Measurements from ENCODE around the gene ABCB10.

The ABCB10 gene

DNA sequence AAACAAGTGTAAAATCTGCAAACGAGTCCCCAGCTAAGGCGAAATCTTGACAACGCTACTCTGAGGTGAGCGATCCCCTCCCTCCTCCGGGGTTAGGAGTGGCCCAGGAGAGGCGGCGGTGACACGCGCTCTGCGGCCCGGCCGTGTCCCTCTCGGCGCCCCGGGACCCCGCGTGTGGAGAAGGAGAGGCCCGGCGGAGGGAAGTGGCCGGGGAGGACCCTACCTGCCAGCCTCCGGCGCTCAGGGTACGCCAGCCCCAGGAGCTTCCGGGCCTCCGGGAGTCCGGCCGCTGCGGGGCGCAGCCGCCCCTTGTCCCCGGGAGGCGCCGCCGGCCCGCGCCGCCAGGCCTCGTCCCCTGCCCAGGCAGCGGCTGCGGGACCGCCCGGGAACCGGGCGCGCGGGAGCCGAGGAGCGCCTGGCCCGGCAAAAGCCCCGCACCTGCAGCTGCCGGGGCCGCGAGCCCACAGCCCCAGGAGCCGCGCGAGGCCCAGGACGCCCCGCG is 543 bp downstream of the ABCB10 start:
- TF ChIP-seq ZNF274 (IDR thresholded peaks at IDR 0.05; ENCODE audit: low read depth, low read length), result no peak
- H3K4me3 ChIP-seq (ENCODE audit: low read length), result peak overlapping the region; percentile 89

DNA sequence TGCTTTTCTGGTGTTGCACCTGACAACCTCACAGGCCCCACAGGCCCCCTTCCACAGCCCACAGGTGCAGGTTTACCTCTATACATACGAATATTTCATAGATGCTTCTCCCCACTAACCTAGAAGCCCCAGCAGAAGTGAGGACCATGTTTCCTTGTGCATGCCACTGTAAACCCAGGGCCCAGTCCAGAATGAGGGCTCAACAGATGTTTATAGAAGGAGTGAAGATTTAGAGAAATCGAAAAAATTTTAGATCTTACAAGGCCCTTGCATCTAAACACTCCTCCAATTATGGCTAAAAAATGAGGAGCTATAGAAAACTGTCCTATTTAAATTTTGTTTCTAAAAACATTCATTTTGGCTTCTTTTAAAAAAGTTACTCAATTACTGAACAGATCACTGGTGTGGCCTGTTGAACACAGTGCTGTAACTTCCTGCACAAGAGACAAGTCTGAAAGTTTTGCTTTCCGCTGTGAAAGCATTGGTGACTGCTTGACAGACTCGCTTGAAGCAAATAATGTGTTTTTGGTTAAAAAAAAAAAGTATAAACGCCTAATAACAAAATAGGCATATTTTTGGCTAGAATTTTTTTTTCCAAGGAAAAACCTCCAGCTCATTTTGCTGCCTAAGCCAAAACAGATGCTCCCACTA is 1.2 kb downstream of the ABCB10 start:
- no peak for TF ChIP-seq ZNF274 (IDR thresholded peaks at IDR 0.05; ENCODE audit: low read depth, low read length)
- H3K4me3 ChIP-seq (ENCODE audit: low read length), result peak overlapping the region; percentile 89

DNA sequence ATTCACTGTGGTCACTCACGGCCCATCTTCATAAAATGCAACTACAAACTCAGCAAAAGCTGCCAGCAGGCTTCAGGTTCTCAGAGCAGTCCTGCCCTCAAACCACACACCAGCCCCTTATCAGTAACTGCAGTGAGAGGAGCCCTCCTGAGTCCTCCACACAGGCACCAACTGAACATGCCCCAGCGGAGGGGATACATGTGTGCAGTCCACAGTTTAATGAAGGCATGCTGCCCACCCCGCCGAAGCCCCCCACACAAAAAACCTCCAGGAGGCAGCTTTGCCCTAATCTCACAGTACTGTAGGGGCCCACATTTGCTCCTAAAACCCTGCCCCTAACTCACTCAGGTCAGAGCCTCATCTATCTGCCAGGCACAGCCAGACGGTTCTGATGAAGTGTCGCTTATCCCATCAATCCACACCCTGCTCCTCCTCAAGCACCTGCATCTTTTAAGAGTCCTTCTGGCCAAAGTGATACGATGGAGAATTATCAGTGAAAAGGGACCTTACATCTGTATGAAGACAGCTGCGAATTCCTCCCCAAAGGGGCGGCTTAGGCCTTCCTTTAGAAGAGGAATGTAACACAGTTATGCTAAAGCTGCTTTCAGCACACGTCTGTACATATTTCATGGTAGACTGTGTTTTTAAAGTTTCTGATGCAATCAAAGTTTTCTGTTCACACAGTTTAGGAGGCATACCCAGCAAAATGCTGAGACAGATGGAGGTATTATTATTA is 3.5 kb downstream of the ABCB10 start:
- no peak overlapping the region for H3K4me3 ChIP-seq (ENCODE audit: low read length)
- TF ChIP-seq ZNF274 (IDR thresholded peaks at IDR 0.05; ENCODE audit: low read depth, low read length), result no peak

GRCh38 chr1:229553621-229554130 is 4.8 kb downstream of the ABCB10 start:
- no peak for TF ChIP-seq ZNF274 (IDR thresholded peaks at IDR 0.05; ENCODE audit: low read depth, low read length)
- no peak overlapping the region for H3K4me3 ChIP-seq (ENCODE audit: low read length)

GRCh38 chr1:229552732-229553131 is 5.8 kb downstream of the ABCB10 start:
- TF ChIP-seq ZNF274 (IDR thresholded peaks at IDR 0.05; ENCODE audit: low read depth, low read length), result no peak
- no peak overlapping the region for H3K4me3 ChIP-seq (ENCODE audit: low read length)

GRCh38 chr1:229550812-229551567 is 7.5 kb downstream of the ABCB10 start:
- H3K4me3 ChIP-seq (ENCODE audit: low read length), result no peak overlapping the region
- TF ChIP-seq ZNF274 (IDR thresholded peaks at IDR 0.05; ENCODE audit: low read depth, low read length), result no peak

DNA sequence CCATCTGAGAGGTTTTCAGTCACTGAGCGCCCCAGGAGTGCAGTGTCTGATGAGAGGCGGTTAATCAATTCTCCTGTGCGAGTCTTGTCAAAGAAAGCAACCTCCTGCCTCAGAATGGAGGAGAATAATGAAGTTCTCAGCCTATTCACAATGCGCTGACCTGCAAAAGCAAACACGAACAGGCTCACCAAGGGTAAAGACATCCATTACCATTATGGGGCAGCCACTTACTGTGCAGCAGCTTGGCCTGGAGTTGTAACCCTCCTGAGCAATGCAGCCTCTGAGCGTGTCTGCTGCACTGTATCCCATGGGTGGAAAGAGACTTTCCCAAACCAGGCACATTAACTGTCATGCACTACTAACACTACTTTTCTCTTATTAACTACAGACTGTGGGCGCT is 11.0 kb downstream of the ABCB10 start:
- no peak overlapping the region for H3K4me3 ChIP-seq (ENCODE audit: low read length)
- no peak for TF ChIP-seq ZNF274 (IDR thresholded peaks at IDR 0.05; ENCODE audit: low read depth, low read length)

- TF ChIP-seq ZNF274 (IDR thresholded peaks at IDR 0.05; ENCODE audit: low read depth, low read length), result no peak
- no peak overlapping the region for H3K4me3 ChIP-seq (ENCODE audit: low read length)
Measured at GRCh38 chr1:229544587-229544986, 13.9 kb downstream of the ABCB10 start.

- H3K4me3 ChIP-seq (ENCODE audit: low read length), result no peak overlapping the region
- no peak for TF ChIP-seq ZNF274 (IDR thresholded peaks at IDR 0.05; ENCODE audit: low read depth, low read length)
Measured at GRCh38 chr1:229539863-229540506, 18.5 kb downstream of the ABCB10 start.

GRCh38 chr1:229538945-229539344 is 19.6 kb downstream of the ABCB10 start:
- no peak for TF ChIP-seq ZNF274 (IDR thresholded peaks at IDR 0.05; ENCODE audit: low read depth, low read length)
- H3K4me3 ChIP-seq (ENCODE audit: low read length), result no peak overlapping the region

GRCh38 chr1:229537894-229538293 is 20.6 kb downstream of the ABCB10 start:
- H3K4me3 ChIP-seq (ENCODE audit: low read length), result no peak overlapping the region
- TF ChIP-seq ZNF274 (IDR thresholded peaks at IDR 0.05; ENCODE audit: low read depth, low read length), result no peak

- no peak overlapping the region for H3K4me3 ChIP-seq (ENCODE audit: low read length)
- TF ChIP-seq ZNF274 (IDR thresholded peaks at IDR 0.05; ENCODE audit: low read depth, low read length), result no peak
Measured at GRCh38 chr1:229536982-229537381, 21.5 kb downstream of the ABCB10 start.

DNA sequence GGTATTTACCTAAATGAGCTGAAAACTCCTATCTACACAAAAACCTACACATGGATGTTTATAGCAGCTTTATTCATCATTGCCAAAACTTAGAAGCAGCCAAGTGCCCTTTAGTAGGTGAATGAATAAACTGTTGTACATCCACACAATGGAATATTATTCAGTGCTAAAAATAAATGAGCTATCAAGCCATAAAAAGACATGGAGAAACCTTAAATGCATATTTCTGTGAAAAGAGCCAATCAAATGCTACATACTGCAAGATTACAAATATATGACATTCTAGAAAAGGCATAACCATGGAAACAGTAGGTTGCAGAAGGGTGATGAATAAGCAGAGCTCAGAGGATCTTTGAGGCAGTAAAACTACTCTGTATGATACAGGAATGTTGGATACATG is 23.3 kb downstream of the ABCB10 start:
- TF ChIP-seq ZNF274 (IDR thresholded peaks at IDR 0.05; ENCODE audit: low read depth, low read length), result no peak
- no peak overlapping the region for H3K4me3 ChIP-seq (ENCODE audit: low read length)

- H3K4me3 ChIP-seq (ENCODE audit: low read length), result no peak overlapping the region
- no peak for TF ChIP-seq ZNF274 (IDR thresholded peaks at IDR 0.05; ENCODE audit: low read depth, low read length)
Measured at GRCh38 chr1:229531326-229531725, 27.2 kb downstream of the ABCB10 start.
